IMR-90 (cell line): ENCODE data around the gene SLC23A3.

Experiments used
- FOS ChIP-seq: fragments of 150-350 bp; IDR thresholded peaks from 2 replicates; pipeline ENCODE4 v1.6.1; 2016; ENCODE audit warnings: low read depth, low read length
- POLR2A ChIP-seq: IDR thresholded peaks from 2 replicates; pipeline ENCODE4 v1.6.1; 2012; ENCODE audit warnings: mild to moderate bottlenecking, low read depth, low read length
- RFX5 ChIP-seq: IDR thresholded peaks from 2 replicates; pipeline ENCODE4 v1.8.0; 2012; ENCODE audit warnings: low read depth, mild to moderate bottlenecking, low read length, moderate library complexity
- TF ChIP-seq, protein P1 (sequence below): fragments of 150-350 bp; IDR thresholded peaks from 2 replicates; pipeline ENCODE4 v1.6.1; 2017; ENCODE audit warnings: mild to moderate bottlenecking, antibody characterized with exemption, low read length, low read depth
- TF ChIP-seq, protein P2 (sequence below): conservative IDR thresholded peaks from 2 replicates; pipeline ENCODE4 v1.5.1; 2012; ENCODE audit warnings: mild to moderate bottlenecking, low read depth, low read length, improper control_type of control experiment

DNA sequence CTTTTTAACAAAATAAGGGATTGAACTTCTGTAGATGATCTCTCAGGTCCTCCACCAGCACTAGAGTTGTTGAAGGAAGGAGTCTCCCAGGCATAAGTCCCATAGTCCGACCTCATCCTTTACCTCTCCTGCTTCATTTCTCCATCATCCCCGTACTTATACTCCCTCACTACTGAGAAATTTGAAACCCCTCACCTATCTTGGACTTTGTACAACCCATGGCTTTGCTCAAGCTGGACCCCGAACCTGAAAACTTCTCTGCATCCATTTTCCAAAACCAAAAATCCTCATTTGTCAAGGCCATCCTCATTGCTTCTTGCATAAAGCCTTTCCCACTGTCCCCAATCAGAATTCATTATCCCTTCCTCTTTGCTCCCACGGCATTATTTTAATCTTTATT is 8.7 kb downstream of the SLC23A3 start:
- TF ChIP-seq, protein P1, sequence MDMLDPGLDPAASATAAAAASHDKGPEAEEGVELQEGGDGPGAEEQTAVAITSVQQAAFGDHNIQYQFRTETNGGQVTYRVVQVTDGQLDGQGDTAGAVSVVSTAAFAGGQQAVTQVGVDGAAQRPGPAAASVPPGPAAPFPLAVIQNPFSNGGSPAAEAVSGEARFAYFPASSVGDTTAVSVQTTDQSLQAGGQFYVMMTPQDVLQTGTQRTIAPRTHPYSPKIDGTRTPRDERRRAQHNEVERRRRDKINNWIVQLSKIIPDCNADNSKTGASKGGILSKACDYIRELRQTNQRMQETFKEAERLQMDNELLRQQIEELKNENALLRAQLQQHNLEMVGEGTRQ, result no peak
- TF ChIP-seq, protein P2, sequence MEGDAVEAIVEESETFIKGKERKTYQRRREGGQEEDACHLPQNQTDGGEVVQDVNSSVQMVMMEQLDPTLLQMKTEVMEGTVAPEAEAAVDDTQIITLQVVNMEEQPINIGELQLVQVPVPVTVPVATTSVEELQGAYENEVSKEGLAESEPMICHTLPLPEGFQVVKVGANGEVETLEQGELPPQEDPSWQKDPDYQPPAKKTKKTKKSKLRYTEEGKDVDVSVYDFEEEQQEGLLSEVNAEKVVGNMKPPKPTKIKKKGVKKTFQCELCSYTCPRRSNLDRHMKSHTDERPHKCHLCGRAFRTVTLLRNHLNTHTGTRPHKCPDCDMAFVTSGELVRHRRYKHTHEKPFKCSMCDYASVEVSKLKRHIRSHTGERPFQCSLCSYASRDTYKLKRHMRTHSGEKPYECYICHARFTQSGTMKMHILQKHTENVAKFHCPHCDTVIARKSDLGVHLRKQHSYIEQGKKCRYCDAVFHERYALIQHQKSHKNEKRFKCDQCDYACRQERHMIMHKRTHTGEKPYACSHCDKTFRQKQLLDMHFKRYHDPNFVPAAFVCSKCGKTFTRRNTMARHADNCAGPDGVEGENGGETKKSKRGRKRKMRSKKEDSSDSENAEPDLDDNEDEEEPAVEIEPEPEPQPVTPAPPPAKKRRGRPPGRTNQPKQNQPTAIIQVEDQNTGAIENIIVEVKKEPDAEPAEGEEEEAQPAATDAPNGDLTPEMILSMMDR, result no peak
- TF ChIP-seq FOS (no peak), RFX5 (no peak), POLR2A (no peak)
